Heart left ventricle (tissue), 16 donors: Measurements from ENCODE around the gene FAM241A. TPM values are rescaled to one million over a fixed set of nuclear protein-coding genes. Genes with fewer than 3 reads are reported as not detected.
"Not testable (repeated sequence)": the region's sequence is repeated elsewhere in the genome, so short reads cannot be mapped to it uniquely, and the experiment has no call there.

Experiments
- ATAC-seq, 4 donors: fragments of 200-7000 bp; cut with Tn5 transposase; one replicate each; pipeline ENCODE4 v1.9.1; 2020 to 2022; ENCODE audit warnings: moderate library complexity in 4 of 4, mild to moderate bottlenecking in 3 of 4, moderate number of reproducible peaks in 1 of 4
- DNase-seq, 5 donors: peaks; one replicate each; pipeline ENCODE4 v3.0.0-alpha.2; 2020
- H3K27ac ChIP-seq, 12 donors: fragments of 200-600 bp; sonication (generic) in 4 of 12; one replicate each; pipeline versions ENCODE4 v1.5.0 to v1.8.0; 2016 to 2022; ENCODE audit warnings: mild to moderate bottlenecking in 2 of 12
- H3K27me3 ChIP-seq, 9 donors: fragments of 200-600 bp; sonication (generic) in 2 of 9; one replicate each; pipeline versions ENCODE4 v1.5.1 to v1.8.0; 2016 to 2022; ENCODE audit warnings: mild to moderate bottlenecking in 3 of 9
- H3K36me3 ChIP-seq, 9 donors: fragments of 200-600 bp; sonication (generic) in 2 of 9; one replicate each; pipeline versions ENCODE4 v1.5.0 to v1.8.0; 2018 to 2022; ENCODE audit warnings: mild to moderate bottlenecking in 2 of 9
- H3K4me1 ChIP-seq, 12 donors: fragments of 200-600 bp; sonication (generic) in 4 of 12; one replicate each; pipeline versions ENCODE4 v1.5.0 to v1.8.0; 2016 to 2022; ENCODE audit warnings: mild to moderate bottlenecking in 3 of 12
- H3K4me3 ChIP-seq, 12 donors: fragments of 200-600 bp; sonication (generic) in 4 of 12; one replicate each; pipeline versions ENCODE4 v1.5.0 to v1.8.0; 2017 to 2022; ENCODE audit warnings: mild to moderate bottlenecking in 9 of 12, moderate library complexity in 4 of 12
- H3K9me3 ChIP-seq, 12 donors: fragments of 200-600 bp; sonication (generic) in 4 of 12; one replicate each; pipeline versions ENCODE4 v1.5.0 to v1.8.0; 2016 to 2022; ENCODE audit warnings: mild to moderate bottlenecking in 1 of 12
- CTCF ChIP-seq, 12 donors: fragments of 200-600 bp; sonication (generic) in 4 of 12; IDR thresholded peaks; one replicate each; pipeline versions ENCODE4 v1.5.0 to v1.8.0; 2018 to 2022; ENCODE audit warnings: antibody characterized with exemption in 12 of 12, mild to moderate bottlenecking in 5 of 12
- POLR2A ChIP-seq, 2 donors: fragments of 450-650 bp; IDR thresholded peaks; one replicate each; pipeline ENCODE4 v1.6.1; 2017; ENCODE audit warnings: antibody characterized with exemption in 2 of 2, mild to moderate bottlenecking in 2 of 2, moderate library complexity in 2 of 2
- WGBS, 4 donors: extraction: QIAGEN DNeasy Blood & Tissue Kit in 2 of 4; methylation state at CpG; one replicate each; pipeline versions ENCODE4 v1.1.5 to v1.1.7; 2013 to 2018; 5-methylcytosine and 5-hydroxymethylcytosine counted together
- intact Hi-C, 10 donors: fragments of 100-400 bp; cut with DNase I; formaldehyde crosslinking; loops; one replicate each; pipeline versions ENCODE4 v1.11.1 to v1.14.2; 2022
- polyA plus RNA-seq, 2 donors: library from polyadenylated mRNA; stranded (reverse); fragments of 200-250 nt; gene quantifications; one replicate each; pipeline ENCODE4 v1.2.3, GENCODE V29; 2013
- total RNA-seq, 9 donors: library from RNA; depleted of rRNA in 2 of 9; stranded (reverse); fragments of >200 nt in 2 of 9; fragmentation: NEBNext Ultra II Directional in 3 of 9; extraction: Animal tissue kit (Norgen Biotek cat#: 25700) in 3 of 9; gene quantifications; one replicate each; pipeline versions ENCODE4 v1.1.0 to v1.2.4, GENCODE V29; 2016 to 2023
- donor health status: ischemic (EF 13 %, LVEDD 7.1; RV severe dilation, severe dysfunction).
- donor health status: healthy with polysubstance abuse.
- donor health status: DM: no; HTN: yes; CAD: no.
- donor health status: DM: no; HTN: no; CAD: no.
- donor health status: ischemic (EF 25% LVEDD 6.9; RV normal size, moderate dysfunction).
- donor health status: ischemic (EF 25% LVEDD 5.7; RV mildly dilated, moderate dysfunction).
- donor health status: healthy.
- donor health status: DM: yes; HTN: yes; CAD: no.
- donor health status: ischemic (EF 35%, LVEDD 5.7; RV mildly dilated, moderate dysfunction).
- donor health status: nonischemic (EF 11% LVEDD 7.7; RV severe dilation, severe dysfunction).
- donor health status: DM: yes; HTN: yes; CAD: no.
- donor health status: PGD.
- donor health status: ischemic (EF 29% LVEDD 5.4; RV normal size, mild dysfunction).
- donor health status: nonischemic (EF 23%, LVEDD 6.1; RV moderate dilation, normal function).

The FAM241A gene
- total and polyA plus RNA-seq, 11 donors: 5.3 to 10.3 (median 7.9) TPM

- Histone ChIP-seq H3K27me3 (no peaks in the 10 kb centered on the region), H3K4me1 (peaks cover 4 to 79% (median 47%) of the 10 kb centered on the region in 12 donors), H3K9me3 (no peaks in the 10 kb centered on the region), H3K4me3 (no peak overlapping the region), H3K36me3 (no peaks in the 10 kb centered on the region), H3K27ac (no peak overlapping the region)
- TF ChIP-seq CTCF (IDR thresholded peaks at IDR 0.05) (no peak), POLR2A (IDR thresholded peaks at IDR 0.05) (no peak)
- intact Hi-C loops: loop anchor here in 1 of 10 donors (2.0 to 5.0 kb wide), 2 partner anchors 14 to 35 kb away; no protein-coding TSS in a partner anchor
- 74 to 86% (median 82%) methylated on average over 6 of the region's 6 CpGs for WGBS, 4 donors
- ATAC-seq: no peak
- no peak for DNase-seq
Observed at GRCh38 chr4:112152521-112152920, 7.3 kb downstream of the FAM241A start.

GRCh38 chr4:112153211-112153791, 8.0 kb downstream of the FAM241A start:
- intact Hi-C loops: loop anchor here in 1 of 10 donors (2.0 to 5.0 kb wide), 2 partner anchors 14 to 34 kb away; no protein-coding TSS in a partner anchor
- TF ChIP-seq CTCF (IDR thresholded peaks at IDR 0.05) (no peak), POLR2A (IDR thresholded peaks at IDR 0.05) (no peak)
- WGBS, 4 donors: 50 to 65% (median 60%) methylated on average over 4 of the region's 4 CpGs
- H3K4me1 ChIP-seq: peaks cover 4 to 73% (median 40%) of the 10 kb centered on the region in 12 donors
- DNase-seq (no peak), ATAC-seq (no peak)
- no peak overlapping the region for H3K4me3 ChIP-seq
- no peak overlapping the region for H3K27ac ChIP-seq
- no peaks in the 10 kb centered on the region for H3K36me3 ChIP-seq
- no peaks in the 10 kb centered on the region for H3K27me3 ChIP-seq
- H3K9me3 ChIP-seq: no peaks in the 10 kb centered on the region

- TF ChIP-seq POLR2A (IDR thresholded peaks at IDR 0.05) (no peak), CTCF (IDR thresholded peaks at IDR 0.05) (no peak)
- Histone ChIP-seq H3K9me3 (no peaks in the 10 kb centered on the region), H3K27ac (no peak overlapping the region), H3K36me3 (no peaks in the 10 kb centered on the region), H3K4me1 (peaks cover 3 to 50% (median 21%) of the 10 kb centered on the region in 12 donors), H3K27me3 (no peaks in the 10 kb centered on the region), H3K4me3 (no peak overlapping the region)
- DNase-seq: no peak
- 19 to 55% (median 27%) methylated on average over 1 of the region's 1 CpG for WGBS, 4 donors
- intact Hi-C loops: no loop called here
- no peak for ATAC-seq
Observed at GRCh38 chr4:112156112-112156511, 10.9 kb downstream of the FAM241A start.

GRCh38 chr4:112156553-112156952, 11.3 kb downstream of the FAM241A start:
- H3K9me3 ChIP-seq: no peaks in the 10 kb centered on the region
- intact Hi-C loops: no loop called here
- H3K27ac ChIP-seq: no peak overlapping the region
- DNase-seq (no peak), ATAC-seq (no peak)
- TF ChIP-seq POLR2A (IDR thresholded peaks at IDR 0.05): no peak
- TF ChIP-seq CTCF (IDR thresholded peaks at IDR 0.05): no peak
- peaks cover 3 to 50% (median 21%) of the 10 kb centered on the region in 12 donors for H3K4me1 ChIP-seq
- H3K27me3 ChIP-seq: no peaks in the 10 kb centered on the region
- no peak overlapping the region for H3K4me3 ChIP-seq
- H3K36me3 ChIP-seq: no peaks in the 10 kb centered on the region

GRCh38 chr4:112163706-112164105, 18.5 kb downstream of the FAM241A start:
- intact Hi-C loops, H3K36me3 ChIP-seq, H3K4me1 ChIP-seq, H3K27me3 ChIP-seq, DNase-seq, H3K27ac ChIP-seq, ATAC-seq, H3K4me3 ChIP-seq: not testable (repeated sequence)
- H3K9me3 ChIP-seq: peaks cover 0 to 15% (median 0%) of the 10 kb centered on the region in 12 donors
- WGBS, 4 donors: 95 to 99% (median 97%) methylated on average over 3 of the region's 3 CpGs
